Placental pericyte (primary cell): Measurements from ENCODE around the gene ANTKMT. TPM values are rescaled to one million over a fixed set of nuclear protein-coding genes. Genes with fewer than 3 reads are reported as not detected.

Experiments used
- small RNA-seq: library from RNA; depleted of rRNA; stranded (forward); fragments of <200 nt; gene quantifications from one replicate; pipeline ENCODE3, GENCODE V24; 2012; ENCODE audit warnings: low replicate concordance
- total RNA-seq: library from RNA; depleted of rRNA; stranded (reverse); fragments of >200 nt; gene quantifications from 2 replicates; pipeline ENCODE4 v1.2.3, GENCODE V29; 2012

ANTKMT gene
- total RNA-seq = 25.4 and 30.6 TPM in 2 replicates

GRCh38 chr16:720990-721764 is at the start of gene ANTKMT:
Gene ANTKMT, plus strand, starts transcription at chr16:721146. Its CDS starts 129 bp downstream, at chr16:721275.

DNA sequence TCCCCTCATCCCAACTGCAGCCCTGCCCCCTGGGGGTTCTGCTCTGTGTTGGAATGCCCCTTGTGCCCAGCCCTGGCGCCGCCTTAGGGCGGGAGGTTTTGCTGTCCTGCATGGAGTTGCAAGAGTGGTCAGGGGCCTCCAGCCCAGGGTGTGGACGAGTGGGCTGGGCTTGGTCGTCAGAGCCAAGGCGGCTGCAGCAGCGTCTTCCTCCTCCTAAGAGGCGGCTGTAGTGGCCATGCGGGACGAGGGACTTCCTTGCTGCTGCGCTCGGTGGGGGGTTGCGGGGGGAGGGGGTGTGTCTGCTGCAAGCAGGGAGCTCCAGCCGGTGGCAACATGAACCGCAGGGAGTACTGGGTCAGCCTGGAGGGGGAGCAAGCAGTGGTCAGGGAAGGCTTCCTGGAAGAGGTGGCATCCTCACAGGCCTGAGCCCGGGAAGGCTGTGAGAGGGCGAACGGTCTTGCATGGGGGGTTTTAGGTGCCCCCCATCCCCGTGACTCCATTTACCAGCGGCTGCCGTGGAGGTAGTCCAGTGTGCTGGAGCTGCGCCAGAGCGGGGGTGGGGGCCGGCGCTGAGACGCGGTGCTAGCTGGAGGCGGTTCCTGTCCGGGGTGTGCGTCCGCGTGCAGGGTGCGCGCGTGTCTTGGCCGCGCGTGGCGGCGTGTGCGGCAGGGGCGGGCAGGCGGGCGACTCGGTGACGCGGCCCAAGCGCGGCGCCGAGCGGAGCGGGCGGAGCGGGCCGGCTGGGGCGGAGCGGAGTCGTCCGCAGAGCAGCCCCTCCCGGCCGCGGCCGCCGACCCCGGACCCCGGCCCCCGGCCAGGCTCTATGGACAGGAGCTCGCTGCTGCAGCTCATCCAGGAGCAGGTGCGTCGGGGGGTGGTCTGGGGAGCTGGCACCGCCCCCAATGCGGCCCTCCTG is 45.7 kb upstream of the ANTKMT start, which contains the start of gene RHBDL1:
TSS of gene RHBDL1 (plus strand) at position 704 of the 916 bp plus-strand sequence. CDS start at position 824, 120 bp downstream.

DNA sequence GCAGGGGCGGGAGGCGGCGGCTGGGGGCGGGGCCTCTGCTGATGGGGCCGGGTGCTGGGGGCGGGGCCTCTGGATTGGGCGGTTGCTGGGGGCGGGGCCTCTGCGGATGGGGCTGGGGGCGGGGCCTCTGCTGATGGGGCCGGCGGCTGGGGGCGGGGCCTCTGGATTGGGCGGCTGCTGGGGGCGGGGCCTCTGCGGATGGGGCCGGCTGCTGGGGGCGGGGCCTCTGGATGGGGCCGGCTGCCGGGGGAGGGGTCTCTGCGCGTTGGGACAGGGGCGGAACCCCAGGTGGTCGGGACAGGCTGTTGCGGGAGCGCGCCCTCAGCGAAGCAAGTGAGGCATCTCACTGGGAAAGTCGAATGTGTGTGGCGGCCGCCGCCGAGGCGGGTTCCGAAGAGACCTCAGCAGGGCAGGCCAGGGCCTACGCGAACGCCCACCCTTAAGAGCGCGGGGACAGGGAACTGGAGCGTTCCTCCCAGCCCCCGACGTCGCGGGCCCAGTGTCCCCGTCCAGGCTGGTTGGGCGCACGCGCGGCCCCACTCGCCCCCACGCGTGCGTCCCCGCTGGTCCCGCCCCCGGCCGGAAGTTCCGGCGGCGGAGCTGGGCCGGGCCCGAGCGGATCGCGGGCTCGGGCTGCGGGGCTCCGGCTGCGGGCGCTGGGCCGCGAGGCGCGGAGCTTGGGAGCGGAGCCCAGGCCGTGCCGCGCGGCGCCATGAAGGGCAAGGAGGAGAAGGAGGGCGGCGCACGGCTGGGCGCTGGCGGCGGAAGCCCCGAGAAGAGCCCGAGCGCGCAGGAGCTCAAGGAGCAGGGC is 40.9 kb upstream of the ANTKMT start, which contains the start of gene STUB1:
TSS of gene STUB1 (plus strand) at position 597 of the 811 bp plus-strand sequence. CDS start at position 713, 116 bp downstream.

DNA sequence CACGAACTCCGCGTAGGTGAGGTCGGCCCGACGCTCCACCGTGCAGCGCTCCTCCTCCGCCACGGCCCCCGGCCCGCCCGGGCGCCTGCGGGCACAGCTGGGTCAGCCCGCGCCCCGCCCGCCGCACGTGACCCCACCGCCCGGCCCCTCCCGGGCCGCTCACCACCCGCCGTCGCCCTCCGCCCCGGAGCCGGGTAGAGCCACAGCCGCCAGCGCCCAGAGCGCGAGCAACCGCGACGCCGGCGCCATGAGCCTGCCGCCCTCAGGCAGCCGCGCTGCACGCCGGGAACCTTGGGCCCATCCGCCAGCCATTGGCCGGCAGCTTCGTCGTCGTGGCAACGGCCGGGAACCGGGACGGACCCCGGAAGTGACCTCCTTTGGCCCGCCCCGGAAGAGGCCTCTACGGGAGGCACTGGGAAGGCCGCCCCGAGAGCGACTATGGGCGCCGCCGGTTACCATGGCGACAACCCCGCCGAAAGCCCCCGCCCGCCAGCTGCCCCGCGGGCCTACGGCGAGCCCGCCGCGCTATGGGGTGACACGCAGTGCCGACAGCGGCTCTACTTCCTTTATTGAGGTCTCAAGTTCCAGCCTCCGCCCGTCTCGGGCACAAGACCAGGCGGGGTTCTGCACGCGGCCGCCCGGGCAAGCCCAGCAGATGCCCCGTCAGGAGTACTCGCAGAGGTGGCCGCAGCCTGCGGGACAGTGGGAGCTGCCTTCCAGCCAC is 36.7 kb upstream of the ANTKMT start, which contains the start of gene JMJD8:
TSS of gene JMJD8 (minus strand) at position 264 of the 724 bp plus-strand sequence. CDS start at position 249, 15 bp downstream.

DNA sequence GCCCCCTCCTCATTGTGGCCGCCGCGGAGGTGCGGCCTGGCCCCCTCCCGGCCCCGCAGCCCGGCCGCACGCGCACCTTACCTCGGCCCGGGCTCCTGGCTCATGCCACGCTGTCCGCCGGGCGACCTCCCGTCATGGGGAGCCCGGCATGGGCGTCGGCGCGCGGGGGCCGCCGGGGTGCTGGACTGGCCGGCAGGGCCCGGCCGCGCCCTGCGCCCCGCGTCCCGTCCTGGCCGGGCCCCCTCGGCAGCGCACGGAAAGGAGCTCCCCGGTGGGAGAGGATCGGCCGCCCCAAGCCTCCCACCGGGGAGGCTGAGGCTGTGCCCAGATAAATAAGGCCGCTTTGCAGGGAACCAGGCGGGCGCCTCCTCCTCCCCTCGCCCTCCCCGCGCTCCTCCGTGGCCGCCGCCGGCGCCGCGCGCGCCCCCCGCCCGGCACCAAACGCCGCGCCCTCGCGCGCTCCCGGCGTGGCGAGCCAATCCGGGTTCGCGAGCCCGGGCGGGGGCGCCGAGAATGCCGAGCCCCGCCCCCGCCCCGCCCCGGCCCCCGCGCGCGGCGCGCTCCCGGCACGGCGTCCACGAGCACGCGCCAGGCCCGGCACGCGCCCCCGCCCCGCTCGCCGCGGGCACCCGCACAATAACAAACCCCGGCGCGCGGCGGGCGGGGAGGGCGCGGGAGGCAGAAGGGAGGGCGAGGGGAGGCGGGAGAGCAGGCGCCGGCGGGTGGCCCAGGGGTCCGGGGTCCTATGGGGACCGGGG is 15.3 kb upstream of the ANTKMT start, which contains the start of gene FBXL16:
TSS of gene FBXL16 (minus strand) at position 371 of the 758 bp plus-strand sequence. CDS start 8,396 bp downstream, outside the sequence.

DNA sequence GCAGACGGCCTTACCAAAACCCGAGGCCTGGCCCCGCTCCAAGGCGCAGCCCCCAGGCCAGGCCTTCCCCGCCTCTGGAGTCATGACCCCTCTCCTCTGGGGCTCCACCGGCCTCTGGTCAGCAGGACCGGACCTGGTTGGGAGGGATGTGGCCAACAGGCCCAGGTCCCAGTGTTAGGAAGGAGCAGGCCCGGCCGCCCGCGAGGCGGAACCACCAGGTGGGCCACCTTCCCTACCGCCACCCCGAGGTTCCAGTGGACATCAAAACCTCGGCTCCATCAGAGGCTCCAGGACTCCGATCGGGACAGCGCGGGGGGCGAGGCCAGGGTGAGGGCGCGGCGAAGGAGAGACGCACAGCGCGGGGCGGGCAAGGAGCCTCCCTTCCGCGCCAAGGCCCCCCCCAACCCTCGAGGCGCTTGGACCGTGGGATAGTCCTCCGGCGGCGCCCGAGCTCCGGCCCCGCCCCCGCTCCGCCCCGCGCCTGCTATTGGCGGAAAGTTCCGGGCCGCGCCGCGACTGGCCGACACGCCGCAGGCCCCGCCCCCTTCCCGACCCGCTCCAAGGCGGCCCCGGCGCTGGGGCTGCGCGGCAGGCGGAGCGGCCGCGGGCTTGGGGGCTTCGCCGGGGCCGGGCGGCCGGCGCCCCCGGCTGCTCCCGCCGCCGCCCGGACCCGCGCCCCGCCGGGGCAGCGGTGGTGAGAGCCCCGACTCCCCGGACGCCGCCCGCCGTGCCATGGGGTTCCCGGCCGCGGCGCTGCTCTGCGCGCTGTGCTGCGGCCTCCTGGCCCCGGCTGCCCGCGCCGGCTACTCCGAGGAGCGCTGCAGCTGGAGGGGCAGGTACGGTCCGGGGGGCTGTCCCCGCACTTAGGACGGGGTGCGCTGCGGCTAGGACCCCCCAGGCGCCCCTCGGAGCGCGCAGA is 6.1 kb upstream of the ANTKMT start, which contains the start of gene METRN:
TSS of gene METRN (plus strand) at position 561 of the 919 bp plus-strand sequence. CDS start at position 733, 172 bp downstream.

DNA sequence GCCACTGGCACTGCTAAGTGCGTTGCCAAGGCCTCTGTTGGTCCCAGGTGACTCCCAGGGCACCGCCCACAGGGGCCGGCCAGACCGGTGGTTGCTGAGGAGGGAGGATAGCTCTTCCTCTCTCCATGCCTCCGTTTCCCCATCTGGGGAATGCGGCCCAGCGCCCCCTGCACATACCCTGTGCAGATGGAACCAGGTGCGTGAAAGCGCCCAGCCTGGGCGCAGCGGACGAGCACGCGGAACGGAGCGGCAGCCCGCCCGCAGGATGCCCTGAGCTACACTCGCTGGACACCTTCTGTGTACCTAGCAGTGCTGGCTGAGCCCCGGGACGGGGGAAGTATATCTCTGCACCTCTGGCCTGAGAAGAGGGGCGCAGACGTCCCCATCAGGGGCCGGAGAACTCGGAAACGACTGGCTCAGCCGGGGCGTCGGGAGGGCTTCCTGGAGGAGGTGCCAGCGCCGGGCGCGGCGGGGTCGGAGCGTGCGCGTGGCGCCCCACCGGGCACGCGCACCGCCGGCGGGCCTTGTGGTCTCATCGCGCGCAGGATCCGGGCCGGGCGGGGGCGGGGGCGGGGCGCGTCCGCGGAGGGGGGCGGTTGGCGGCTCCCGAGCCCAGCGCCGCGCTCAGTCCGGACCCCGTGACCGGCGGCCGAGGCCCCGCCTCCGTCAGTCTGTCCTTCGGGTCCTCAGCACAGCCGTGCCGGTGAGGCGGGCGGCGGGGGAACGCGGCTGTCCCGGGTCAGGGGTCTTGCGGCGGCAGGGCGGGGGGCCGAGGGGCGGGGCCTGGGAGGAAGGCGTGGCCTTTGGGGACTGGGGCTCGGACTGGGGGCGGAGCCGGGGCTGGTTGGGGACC is 5.7 kb downstream of the ANTKMT start, which contains the start of the genes CCDC78 and HAGHL:
TSS of gene CCDC78 (minus strand) at position 6 of the 853 bp plus-strand sequence. CDS start 76 bp downstream, outside the sequence.
TSS of gene HAGHL (plus strand) at position 669 of the 853 bp plus-strand sequence. CDS start 404 bp downstream, outside the sequence.

DNA sequence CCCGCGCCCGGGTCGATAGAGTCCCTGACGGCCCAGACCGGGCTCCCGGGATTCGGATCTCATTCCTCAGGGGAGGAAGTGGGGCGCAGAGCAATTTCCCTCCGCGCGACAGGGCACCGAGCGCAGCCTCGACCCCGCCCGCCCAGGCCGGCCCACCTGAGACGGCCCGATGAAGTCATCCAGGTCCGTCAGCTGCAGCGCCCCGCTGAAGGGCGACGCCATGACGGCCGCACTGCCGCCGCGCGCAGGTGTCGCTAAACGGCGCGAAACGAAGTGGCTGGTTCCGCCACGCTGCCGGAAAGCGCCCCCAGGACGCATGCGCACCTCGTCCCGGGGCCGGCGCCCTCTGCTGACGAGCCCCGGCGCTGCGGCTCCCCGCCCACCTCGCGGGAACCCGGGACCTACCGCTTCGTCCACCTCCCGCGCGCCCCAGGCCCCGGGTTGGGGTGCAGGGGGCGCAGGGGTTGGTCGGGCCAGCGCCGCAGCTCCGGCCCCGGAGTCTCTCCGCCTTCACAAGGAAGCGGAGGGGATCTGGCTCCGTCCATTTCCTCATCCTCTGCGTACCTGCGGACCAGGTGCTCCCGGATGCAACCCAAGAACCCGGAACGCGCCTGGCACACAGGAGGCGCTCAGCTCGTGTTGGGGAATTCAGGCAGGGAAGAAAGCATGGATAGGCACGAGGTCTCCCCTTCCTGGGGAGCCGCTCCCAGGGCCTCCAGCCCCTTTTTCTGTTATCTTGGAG is 20.0 kb downstream of the ANTKMT start, which contains the start of gene CIAO3:
TSS of gene CIAO3 (minus strand) at position 234 of the 742 bp plus-strand sequence. CDS start at position 222, 12 bp downstream.

GRCh38 chr16:760545-761343 is 39.8 kb downstream of the ANTKMT start, which contains the start of gene MSLN:
Gene MSLN, plus strand, starts transcription at chr16:760734. Its CDS starts 1,947 bp downstream, at chr16:762681.

Small RNA genes lying within 50 kb of the gene (small RNA-seq; reads per million reads assigned to genes)
- not detected for gene MIR662

Other genes with a start within 250 kb of the ANTKMT start
- gene CAPN15, start 193.4 kb upstream of the ANTKMT start, total RNA-seq = 68.9 and 91.9 TPM in 2 replicates
- 0.14 TPM in 1 of 2 replicates, not detected in the other for gene PRR35, start 160.8 kb upstream of the ANTKMT start, total RNA-seq
- 2.6 TPM in 2 replicates for gene NHLRC4, start 154.1 kb upstream of the ANTKMT start, total RNA-seq
- 27.8 and 33.5 TPM in 2 replicates for gene PIGQ, start 151.2 kb upstream of the ANTKMT start, total RNA-seq
- 15.3 and 16.5 TPM in 2 replicates for gene RAB40C, start 131.1 kb upstream of the ANTKMT start, total RNA-seq
- 0.14 and 0.22 TPM in 2 replicates for gene WFIKKN1, start 90.2 kb upstream of the ANTKMT start, total RNA-seq
- 99.1 and 106 TPM in 2 replicates for gene METTL26, start 84.8 kb upstream of the ANTKMT start, total RNA-seq
- 11.5 and 16.6 TPM in 2 replicates for gene MCRIP2, start 79.3 kb upstream of the ANTKMT start, total RNA-seq
- 12.3 and 22.6 TPM in 2 replicates for gene WDR90, start 71.8 kb upstream of the ANTKMT start, total RNA-seq
- 56.5 and 67.4 TPM in 2 replicates for gene RHOT2, start 53.0 kb upstream of the ANTKMT start, total RNA-seq
- 2.3 and 2.4 TPM in 2 replicates for gene RHBDL1, start 45.5 kb upstream of the ANTKMT start, total RNA-seq
- gene STUB1, start 40.7 kb upstream of the ANTKMT start, total RNA-seq = 91.5 and 131 TPM in 2 replicates
- gene JMJD8, start 36.8 kb upstream of the ANTKMT start, total RNA-seq = 45.7 and 62.3 TPM in 2 replicates
- gene WDR24, start 30.7 kb upstream of the ANTKMT start, total RNA-seq = 12.9 and 15.8 TPM in 2 replicates
- 0.22 TPM in 1 of 2 replicates, not detected in the other for gene FBXL16, start 15.3 kb upstream of the ANTKMT start, total RNA-seq
- 10.1 and 40.1 TPM in 2 replicates for gene METRN, start 6.0 kb upstream of the ANTKMT start, total RNA-seq
- 1.1 and 3.1 TPM in 2 replicates for gene CCDC78, start 5.3 kb downstream of the ANTKMT start, total RNA-seq
- gene HAGHL, start 6.0 kb downstream of the ANTKMT start, total RNA-seq = 8.3 and 23.4 TPM in 2 replicates
- 25.2 and 40.8 TPM in 2 replicates for gene CIAO3, start 19.9 kb downstream of the ANTKMT start, total RNA-seq
- not detected in 2 replicates for gene MSLN, start 39.6 kb downstream of the ANTKMT start, total RNA-seq
- gene RPUSD1, start 67.2 kb downstream of the ANTKMT start, total RNA-seq = 33.3 and 54.4 TPM in 2 replicates
- 2.2 and 36.9 TPM in 2 replicates for gene CHTF18, start 67.5 kb downstream of the ANTKMT start, total RNA-seq
- gene GNG13, start 79.6 kb downstream of the ANTKMT start, total RNA-seq = not detected in 2 replicates
- gene LMF1, start 249.8 kb downstream of the ANTKMT start, total RNA-seq = 17.9 and 20.8 TPM in 2 replicates